ENCODE data around the gene FAM83G. TPM values are rescaled to one million over a fixed set of nuclear protein-coding genes. Genes with fewer than 3 reads are reported as not detected.

FAM83G gene
- total and polyA plus RNA-seq, 2 experiments from 2014 or later: 7.6 to 44.5 TPM

DNA sequence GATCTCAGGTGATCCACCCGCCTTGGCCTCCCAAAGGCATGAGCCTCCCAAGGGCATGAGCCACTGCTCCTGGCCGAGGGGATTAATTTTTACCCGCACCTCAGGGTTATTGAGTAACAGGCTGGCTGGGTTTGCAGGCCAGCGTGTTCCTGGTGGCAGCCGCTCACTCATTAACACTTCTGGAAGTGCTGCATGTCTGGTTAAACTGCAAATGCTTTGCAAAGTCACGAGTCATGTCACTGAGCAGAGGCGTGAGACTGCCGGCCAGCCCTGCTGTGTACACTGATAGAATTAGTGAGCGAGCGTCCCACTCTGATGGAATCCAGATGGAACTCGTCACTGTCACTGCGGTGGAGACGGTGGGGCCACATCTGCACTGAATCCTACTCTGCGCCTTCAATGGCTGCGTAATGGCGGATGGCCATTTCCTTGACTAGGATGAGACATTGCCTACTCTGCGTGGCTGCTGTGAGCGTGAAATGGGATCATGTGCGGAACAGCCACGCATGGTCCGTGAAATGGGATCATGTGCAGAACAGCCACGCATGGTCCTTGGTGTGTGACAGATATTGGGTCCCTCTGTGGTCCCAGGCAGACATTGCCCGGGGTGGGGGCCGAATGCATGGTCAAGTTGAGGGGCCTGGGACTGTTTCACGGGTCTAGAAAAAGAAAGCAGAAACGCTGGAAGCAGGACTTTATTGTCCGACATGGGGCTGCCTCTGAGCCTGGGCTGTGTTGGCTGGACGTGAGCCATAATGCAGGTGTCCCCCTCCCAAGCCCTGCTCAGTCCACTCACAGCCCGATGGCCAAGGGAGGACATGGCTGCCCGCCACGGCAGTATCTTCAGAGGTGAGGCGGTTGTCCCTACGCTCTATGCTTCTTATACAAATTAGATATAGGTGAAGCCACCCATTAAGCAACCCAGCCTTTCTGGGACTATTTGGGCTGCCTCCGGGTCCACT is 53.3 kb downstream of the FAM83G start (continued):
- TF ChIP-seq ZNF462 (CRISPR knock-in tag; IDR thresholded peaks at IDR 0.05) (no peak), CREB1 (CRISPR knock-in tag; IDR thresholded peaks at IDR 0.05; ENCODE audit: low read depth) (no peak), CTCF (conservative IDR thresholded peaks at IDR 0.05; ENCODE audit: low read depth in 2 of 2) (no peak), POLR2AphosphoS5 (IDR thresholded peaks at IDR 0.05; ENCODE audit: low read depth) (no peak), EZH2 (IDR thresholded peaks at IDR 0.05; ENCODE audit: low read depth, unreplicated experiment) (no peak), NANOG (IDR thresholded peaks at IDR 0.05; ENCODE audit: borderline replicate concordance) (no peak), ZNF114 (CRISPR knock-in tag; IDR thresholded peaks at IDR 0.05) (no peak)
